Keratinocyte (primary cell): ENCODE measurements around the gene RFC3.

ENCODE experiments used
- EZH2 ChIP-seq: IDR thresholded peaks from one replicate; pipeline ENCODE4 v1.6.1; 2012; ENCODE audit warnings: inconsistent platforms, mild to moderate bottlenecking, low read length, moderate library complexity
- TF ChIP-seq, protein P1 (sequence below), 3 experiments: IDR thresholded peaks in 1 of 3; conservative IDR thresholded peaks in 1 of 3; optimal IDR thresholded peaks in 1 of 3; 2 replicates in 2 of 3; 3 replicates in 1 of 3; pipeline versions ENCODE3 to v1.5.1; 2011; ENCODE audit warnings: low read length in 3 of 3, mild to moderate bottlenecking in 3 of 3, moderate library complexity in 2 of 3, control low read depth in 1 of 3, inconsistent platforms in 1 of 3; ENCODE audit not compliant: insufficient read depth in 2 of 3; ENCODE audit errors: extremely low read depth in 1 of 3

DNA sequence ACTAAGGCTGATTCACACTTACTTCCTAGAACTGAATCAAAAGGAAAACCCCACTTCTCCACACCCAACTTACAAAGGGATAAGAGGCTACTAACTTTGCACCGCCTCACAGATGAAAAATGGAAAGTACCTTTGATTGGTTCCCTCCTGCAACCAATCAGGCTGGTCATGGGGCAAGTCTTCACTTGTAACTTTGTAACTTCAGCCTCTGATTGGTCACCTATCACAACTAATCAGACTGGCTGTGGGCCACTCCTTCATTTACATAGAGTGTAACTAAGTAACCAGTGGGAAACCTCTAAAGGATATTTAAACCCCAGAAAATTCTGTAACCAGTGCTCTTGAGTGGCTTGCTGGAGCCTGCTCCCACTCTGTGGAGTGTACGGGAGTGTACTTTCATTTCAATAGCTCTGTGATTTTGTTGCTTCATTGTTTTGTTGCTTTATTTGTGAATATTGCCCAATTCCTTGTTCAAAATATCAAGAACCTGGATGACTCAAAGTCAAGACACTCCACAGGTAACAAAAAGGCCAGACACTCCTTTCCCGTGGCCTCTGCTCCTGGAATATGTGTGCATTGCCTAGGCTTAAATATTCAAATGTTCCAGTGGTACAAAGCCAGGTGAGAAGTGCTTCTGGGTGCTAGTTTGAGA, 50.5 kb downstream of the RFC3 start:
- TF ChIP-seq, protein P1, sequence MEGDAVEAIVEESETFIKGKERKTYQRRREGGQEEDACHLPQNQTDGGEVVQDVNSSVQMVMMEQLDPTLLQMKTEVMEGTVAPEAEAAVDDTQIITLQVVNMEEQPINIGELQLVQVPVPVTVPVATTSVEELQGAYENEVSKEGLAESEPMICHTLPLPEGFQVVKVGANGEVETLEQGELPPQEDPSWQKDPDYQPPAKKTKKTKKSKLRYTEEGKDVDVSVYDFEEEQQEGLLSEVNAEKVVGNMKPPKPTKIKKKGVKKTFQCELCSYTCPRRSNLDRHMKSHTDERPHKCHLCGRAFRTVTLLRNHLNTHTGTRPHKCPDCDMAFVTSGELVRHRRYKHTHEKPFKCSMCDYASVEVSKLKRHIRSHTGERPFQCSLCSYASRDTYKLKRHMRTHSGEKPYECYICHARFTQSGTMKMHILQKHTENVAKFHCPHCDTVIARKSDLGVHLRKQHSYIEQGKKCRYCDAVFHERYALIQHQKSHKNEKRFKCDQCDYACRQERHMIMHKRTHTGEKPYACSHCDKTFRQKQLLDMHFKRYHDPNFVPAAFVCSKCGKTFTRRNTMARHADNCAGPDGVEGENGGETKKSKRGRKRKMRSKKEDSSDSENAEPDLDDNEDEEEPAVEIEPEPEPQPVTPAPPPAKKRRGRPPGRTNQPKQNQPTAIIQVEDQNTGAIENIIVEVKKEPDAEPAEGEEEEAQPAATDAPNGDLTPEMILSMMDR (optimal IDR thresholded peaks at IDR 0.05 in 1 of 3, IDR thresholded peaks at IDR 0.05 in 1 of 3, conservative IDR thresholded peaks at IDR 0.05 in 1 of 3; ENCODE audit: extremely low read depth in 1 of 3, insufficient read depth in 2 of 3, low read length in 3 of 3), result no peak
- TF ChIP-seq EZH2, result no peak
